Measurements from ENCODE around the gene CXCR4. TPM values are rescaled to one million over a fixed set of nuclear protein-coding genes. Genes with fewer than 3 reads are reported as not detected.
A peak's percentile ranks its signal among the peaks of the same experiment; 100 is the strongest.

CXCR4 gene
- total RNA-seq = 10 to 100 TPM; 56.4 to 57.7 TPM

DNA sequence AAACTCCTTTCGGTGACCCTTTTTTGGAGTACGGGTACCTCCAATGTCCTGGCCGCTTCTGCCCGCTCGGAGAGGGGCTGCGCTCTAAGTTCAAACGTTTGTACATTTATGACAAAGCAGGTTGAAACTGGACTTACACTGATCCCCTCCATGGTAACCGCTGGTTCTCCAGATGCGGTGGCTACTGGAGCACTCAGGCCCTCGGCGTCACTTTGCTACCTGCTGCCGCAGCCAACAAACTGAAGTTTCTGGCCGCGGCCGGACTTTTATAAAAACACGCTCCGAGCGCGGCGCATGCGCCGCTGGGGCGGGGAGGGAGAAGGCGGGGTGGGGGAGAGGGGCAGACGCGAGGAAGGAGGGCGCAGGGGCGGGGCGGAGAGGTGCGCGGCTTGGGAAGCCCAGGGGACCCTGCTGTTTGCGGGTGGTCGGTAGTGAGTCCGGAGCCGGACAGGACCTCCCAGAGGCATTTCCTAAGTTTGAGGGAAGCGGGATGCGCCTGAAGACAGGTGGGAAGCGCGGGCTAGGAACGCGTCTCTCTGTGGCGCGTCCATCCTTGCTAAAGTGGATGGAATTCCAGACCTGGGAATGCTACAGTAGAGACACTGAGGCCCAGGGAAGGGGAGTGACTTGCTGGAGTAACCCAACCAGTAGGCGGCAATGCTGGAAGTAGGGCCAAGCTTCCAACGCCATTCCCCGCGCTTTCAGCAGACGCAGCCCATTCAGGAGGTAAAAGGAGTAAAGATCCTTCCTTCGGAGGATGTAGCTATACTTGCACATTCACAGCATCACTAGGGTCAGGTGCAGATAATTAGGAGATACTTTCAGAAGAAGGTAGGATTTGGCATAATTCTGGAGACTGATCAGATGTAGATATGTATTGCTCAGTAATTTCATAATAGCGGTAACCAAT lies at the start of gene CXCR4:
CXCR4 (minus strand) TSS at position 241 of the 910 bp plus-strand sequence; CDS start at position 152, 89 bp downstream.
- peaks cover 28% of the 10 kb centered on the region for H3K36me3 Mint-ChIP-seq
- peak within 1 kb of the TSS; percentile 94 for H3K4me3 Mint-ChIP-seq
- peak within 1 kb of the TSS; percentile 93 for H3K27ac Mint-ChIP-seq
- H3K4me1 Mint-ChIP-seq = peaks cover 61% of the 10 kb centered on the region
- DNase-seq = peak; percentile 79
- peaks cover 2% of the 10 kb centered on the region for H3K9me3 Mint-ChIP-seq
- no peaks in the 10 kb centered on the region for H3K27me3 Mint-ChIP-seq

DNA sequence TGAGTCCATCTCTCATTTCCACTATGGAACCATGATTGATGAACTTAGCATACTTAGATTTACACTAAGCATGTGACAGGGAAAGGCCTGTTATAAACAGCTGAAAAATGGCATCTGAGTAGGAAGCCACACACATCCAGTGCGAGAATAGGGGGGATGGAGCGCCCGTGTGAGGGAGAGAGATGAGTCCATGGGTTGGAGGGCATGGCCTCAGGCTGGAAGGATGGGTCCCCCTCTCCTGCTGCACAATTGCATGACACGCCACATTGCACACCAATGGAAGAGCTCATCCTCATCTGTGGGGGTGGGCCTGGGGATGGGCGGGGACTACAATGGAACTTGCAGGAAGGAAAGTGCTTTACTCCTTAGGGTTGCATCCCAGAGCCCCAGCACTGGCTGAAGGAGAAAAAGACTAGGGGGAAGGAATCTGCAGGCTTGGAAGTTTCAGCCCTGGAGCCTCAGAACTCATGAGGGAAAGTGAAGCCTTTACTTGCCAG lies 46.4 kb upstream of the CXCR4 start:
- Mint-ChIP-seq H3K4me3 (no peak overlapping the region), H3K36me3 (no peaks in the 10 kb centered on the region), H3K27me3 (no peaks in the 10 kb centered on the region), H3K27ac (no peak overlapping the region), H3K9me3 (no peaks in the 10 kb centered on the region), H3K4me1 (peaks cover 4% of the 10 kb centered on the region)
- no peak for DNase-seq

DNA sequence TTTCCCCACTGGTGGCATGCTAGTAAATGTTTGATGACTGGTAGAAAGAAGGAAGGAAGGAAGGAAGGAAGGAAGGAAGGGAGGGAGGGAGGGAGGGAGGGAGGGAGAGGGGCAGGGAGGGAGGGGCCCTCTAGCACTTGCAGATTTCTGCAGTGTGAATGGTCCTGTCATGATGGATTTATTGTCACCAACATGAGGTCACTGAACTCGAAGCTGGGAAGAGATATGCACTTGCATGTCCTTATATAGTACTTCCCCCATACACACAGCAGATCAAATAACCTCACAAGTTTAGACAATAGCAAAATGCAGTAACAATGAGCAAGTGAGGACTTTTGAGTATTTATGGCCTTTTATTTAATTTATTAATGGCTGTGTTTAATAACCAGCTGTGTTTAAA lies 44.5 kb upstream of the CXCR4 start:
- no peak for DNase-seq
- Mint-ChIP-seq H3K27ac (no peak overlapping the region), H3K4me3 (no peak overlapping the region), H3K4me1 (peaks cover 4% of the 10 kb centered on the region), H3K9me3 (no peaks in the 10 kb centered on the region), H3K36me3 (no peaks in the 10 kb centered on the region), H3K27me3 (no peaks in the 10 kb centered on the region)

DNA sequence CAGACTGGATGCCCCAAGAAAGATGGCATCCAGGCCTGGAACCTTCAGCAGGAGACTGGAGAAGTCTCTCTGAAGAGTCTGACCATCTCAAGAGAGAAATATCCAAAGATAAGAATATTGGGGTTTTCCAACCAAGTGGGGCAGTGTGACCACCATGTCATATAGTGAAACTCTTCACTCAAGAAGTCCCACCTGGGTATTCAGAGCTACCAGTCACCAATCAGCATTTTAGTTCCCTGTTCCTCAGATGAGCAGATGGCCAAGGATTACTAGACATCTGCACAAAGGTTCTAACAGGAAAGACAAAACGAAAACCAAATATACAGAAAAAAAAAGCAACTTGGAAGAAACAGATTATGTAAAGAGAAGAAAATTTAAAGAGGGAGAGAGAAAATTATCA lies 38.5 kb upstream of the CXCR4 start:
- no peaks in the 10 kb centered on the region for H3K9me3 Mint-ChIP-seq
- no peaks in the 10 kb centered on the region for H3K27me3 Mint-ChIP-seq
- no peak overlapping the region for H3K27ac Mint-ChIP-seq
- no peak overlapping the region for H3K4me3 Mint-ChIP-seq
- H3K36me3 Mint-ChIP-seq = peaks cover 1% of the 10 kb centered on the region
- no peak for DNase-seq
- H3K4me1 Mint-ChIP-seq = peaks cover 9% of the 10 kb centered on the region

DNA sequence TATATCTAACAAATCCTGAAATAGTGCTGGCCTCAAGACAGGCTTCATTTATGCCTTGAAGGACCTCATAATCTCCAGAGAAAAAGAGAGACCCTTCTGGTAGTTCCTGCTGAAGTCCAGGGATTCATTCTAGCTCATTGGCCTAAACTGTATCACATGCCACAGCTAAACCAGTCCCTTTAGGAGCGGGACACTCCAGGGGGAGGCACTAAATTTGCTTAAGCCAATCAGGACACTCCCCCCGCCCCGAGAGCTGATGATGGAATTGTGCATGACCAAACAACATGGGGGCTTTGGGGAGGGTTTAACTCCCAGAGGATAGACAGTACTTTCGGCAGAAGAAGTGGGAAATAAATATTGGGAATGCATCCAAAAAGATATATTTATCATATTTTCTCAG lies 36.4 kb upstream of the CXCR4 start:
- H3K4me3 Mint-ChIP-seq = no peak overlapping the region
- H3K27ac Mint-ChIP-seq = no peak overlapping the region
- peaks cover 16% of the 10 kb centered on the region for H3K4me1 Mint-ChIP-seq
- DNase-seq = no peak
- no peaks in the 10 kb centered on the region for H3K9me3 Mint-ChIP-seq
- H3K36me3 Mint-ChIP-seq = peaks cover 1% of the 10 kb centered on the region
- no peaks in the 10 kb centered on the region for H3K27me3 Mint-ChIP-seq

DNA sequence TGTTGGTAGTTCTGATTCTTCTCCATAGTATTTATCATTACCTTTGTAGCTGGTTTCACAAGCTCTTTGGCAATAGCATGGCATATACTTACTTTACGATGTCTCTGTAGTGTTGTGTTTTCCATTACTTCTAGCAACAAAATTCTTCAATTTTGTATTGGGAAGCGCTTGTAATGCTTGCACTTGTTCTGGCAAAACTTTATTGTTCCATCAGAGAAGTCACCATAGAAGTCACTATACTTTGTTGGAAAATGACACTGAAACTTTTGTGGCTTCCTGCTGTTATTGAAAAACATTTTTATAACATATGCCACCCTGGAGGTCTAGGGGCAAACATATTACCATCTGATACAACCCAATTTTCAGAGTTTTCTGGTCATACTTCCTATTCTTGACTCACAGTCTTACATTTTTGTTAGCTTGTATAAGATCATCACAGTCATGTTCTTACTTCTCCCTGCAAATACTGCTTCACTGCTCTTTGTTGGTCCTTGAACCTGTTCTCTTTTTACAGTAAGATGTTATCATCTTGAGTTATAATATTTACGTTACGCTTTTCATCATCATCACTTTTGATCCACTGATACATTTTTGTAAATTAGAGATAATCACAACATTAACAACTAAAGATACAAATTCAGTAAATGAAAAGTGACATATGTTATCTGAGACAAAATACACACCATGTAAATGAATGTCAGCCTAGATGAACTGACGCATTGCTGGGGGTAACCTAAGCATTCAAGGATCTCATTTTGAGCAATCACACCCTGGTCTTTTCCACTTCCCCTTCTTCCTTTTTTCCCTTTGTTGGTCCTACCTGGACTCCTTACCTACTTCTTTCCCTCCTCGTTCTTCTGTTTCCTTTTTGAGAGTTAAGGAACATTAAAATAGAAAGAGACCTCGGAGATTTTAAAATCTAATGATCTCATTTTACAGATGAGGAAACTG lies 33.3 kb upstream of the CXCR4 start:
- Mint-ChIP-seq H3K27ac (no peak overlapping the region), H3K27me3 (no peaks in the 10 kb centered on the region), H3K4me1 (peaks cover 22% of the 10 kb centered on the region), H3K9me3 (no peaks in the 10 kb centered on the region), H3K36me3 (peaks cover 1% of the 10 kb centered on the region), H3K4me3 (no peak overlapping the region)
- no peak for DNase-seq

DNA sequence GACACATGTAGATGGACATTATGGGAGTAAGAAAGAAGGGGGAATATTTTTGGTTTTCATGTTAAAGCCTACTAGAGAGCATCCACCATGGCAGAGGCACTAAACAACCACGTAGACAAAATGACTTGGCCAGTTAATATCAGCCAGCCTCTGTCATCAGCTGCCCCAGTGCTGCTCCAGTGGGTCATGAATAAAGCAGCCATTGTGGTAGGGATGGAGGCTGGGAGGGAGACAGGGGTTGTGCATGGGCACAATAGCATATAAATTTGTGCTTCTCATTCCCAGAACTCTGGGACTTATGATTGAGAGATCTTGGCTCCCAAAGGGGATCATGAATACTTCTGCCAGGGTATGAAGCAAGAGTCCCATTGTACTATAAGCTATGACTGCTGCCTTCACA lies 31.1 kb upstream of the CXCR4 start:
- no peak overlapping the region for H3K4me3 Mint-ChIP-seq
- H3K4me1 Mint-ChIP-seq = peaks cover 28% of the 10 kb centered on the region
- no peak for DNase-seq
- H3K27ac Mint-ChIP-seq = no peak overlapping the region
- H3K27me3 Mint-ChIP-seq = no peaks in the 10 kb centered on the region
- peaks cover 1% of the 10 kb centered on the region for H3K36me3 Mint-ChIP-seq
- H3K9me3 Mint-ChIP-seq = no peaks in the 10 kb centered on the region

DNA sequence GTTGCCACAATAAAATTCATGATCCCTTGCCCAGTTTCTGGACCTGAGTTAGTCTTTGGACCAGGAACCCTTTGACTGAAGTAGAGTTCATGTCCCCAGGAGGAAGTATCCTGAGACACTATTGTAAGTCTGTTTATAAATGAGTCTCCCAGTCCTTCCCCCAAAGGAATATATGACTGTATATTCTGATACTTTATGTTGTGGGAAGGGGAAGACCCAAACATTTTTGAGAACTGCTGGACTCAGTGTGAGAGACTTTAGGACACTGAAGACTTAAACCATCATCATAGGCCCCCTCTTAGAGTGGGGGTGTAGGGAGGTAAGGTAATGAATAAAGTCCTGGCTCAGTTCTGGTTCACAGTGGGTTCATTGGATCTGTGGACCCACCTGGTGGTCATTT lies 28.6 kb upstream of the CXCR4 start:
- Mint-ChIP-seq H3K4me3 (no peak overlapping the region), H3K36me3 (no peaks in the 10 kb centered on the region), H3K27me3 (no peaks in the 10 kb centered on the region), H3K4me1 (peaks cover 28% of the 10 kb centered on the region), H3K9me3 (no peaks in the 10 kb centered on the region), H3K27ac (no peak overlapping the region)
- DNase-seq = no peak

DNA sequence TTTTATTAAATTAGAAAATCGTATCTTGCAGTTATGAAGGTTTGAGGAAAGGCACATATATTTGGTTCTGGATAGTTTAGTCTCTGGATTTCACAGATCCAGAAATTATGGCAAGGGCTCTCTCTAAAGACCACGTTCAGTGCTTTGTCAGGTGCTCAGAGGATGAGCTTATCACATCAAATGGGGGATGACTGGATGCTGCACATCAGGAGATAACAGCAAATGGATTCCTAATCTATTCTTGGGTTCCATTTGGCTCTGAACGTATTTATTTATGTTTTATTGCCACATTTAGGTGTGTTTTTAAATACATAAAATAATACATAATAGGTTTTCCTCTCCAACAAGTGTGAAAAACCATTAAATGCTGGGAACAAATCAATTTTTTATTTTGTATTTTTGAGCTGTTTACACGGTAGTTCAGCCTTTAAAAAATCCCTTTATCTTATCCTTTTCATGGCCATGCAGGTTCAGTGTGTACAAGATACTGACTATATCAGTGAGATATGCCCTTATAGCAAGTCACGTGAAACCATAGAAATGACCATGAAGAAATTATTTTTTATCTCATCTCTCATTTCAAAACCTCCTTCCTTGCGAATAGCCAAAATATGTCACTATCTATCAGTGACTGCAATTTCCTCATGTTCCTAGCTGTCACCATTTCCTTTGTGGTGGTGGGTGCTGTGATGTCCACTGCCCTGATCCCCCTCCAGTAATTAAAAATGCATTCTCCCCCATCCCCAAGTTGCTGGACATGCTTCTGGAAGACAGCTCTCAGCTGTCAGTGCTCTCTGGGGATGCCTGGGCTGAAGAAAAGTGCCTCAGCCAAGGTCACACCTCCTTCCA lies 25.9 kb upstream of the CXCR4 start:
- H3K27me3 Mint-ChIP-seq = no peaks in the 10 kb centered on the region
- no peaks in the 10 kb centered on the region for H3K9me3 Mint-ChIP-seq
- no peak overlapping the region for H3K4me3 Mint-ChIP-seq
- no peak for DNase-seq
- H3K27ac Mint-ChIP-seq = no peak overlapping the region
- peaks cover 43% of the 10 kb centered on the region for H3K4me1 Mint-ChIP-seq
- no peaks in the 10 kb centered on the region for H3K36me3 Mint-ChIP-seq

DNA sequence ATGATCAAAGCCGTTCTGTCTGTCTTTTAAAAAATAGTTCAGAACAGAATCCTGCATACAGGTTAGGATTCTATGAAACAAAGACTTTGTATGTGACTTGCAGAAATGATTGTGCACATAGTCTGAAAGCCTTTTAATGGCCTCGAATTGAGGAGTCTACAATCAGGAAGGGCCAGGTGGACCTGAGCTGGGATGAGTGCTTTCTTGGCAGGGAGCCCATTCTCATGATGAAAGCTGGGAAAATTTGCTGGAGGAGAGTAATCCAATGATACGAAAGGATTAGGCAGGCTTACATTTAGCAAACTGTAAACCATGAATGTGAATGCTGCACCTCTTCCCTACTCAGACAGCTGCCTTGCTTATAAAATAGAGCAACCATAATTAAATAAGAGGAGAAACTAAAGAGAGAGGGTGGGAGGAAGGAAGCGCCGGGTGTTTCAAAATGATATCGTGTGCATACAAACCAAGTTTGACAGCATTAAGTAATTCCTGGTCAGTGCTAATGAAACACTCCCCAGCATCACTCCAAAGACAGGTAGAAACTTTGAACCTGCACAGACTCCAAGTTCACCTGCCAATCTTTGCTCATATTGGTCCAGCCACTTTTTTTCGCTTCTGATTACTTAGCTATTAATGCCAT lies 23.7 kb upstream of the CXCR4 start:
- Mint-ChIP-seq H3K36me3 (peaks cover 4% of the 10 kb centered on the region), H3K27ac (no peak overlapping the region), H3K9me3 (peaks cover 2% of the 10 kb centered on the region), H3K4me3 (no peak overlapping the region), H3K4me1 (peaks cover 60% of the 10 kb centered on the region), H3K27me3 (peaks cover 13% of the 10 kb centered on the region)
- DNase-seq = no peak

DNA sequence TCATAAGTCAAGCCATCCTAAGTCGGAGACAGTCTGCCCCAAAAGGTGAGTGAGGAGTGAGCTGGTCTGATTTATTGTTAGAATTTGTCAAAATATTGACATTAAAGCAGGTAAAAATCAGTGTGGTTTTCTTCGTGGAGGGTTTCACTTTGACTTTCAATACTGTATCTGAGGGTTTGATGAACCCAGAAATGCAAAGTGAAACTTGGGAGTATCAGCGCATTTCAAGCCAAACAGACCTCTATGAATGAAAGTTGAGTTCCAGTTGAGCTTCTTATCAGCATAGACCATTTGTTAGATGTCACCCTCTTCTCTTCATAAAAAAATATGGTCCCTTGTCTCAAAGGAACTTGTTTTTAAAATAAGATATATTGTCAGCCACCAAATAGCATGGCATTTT lies 21.7 kb upstream of the CXCR4 start:
- Mint-ChIP-seq H3K9me3 (peaks cover 2% of the 10 kb centered on the region), H3K27ac (peak overlapping the region; percentile 26), H3K27me3 (peaks cover 21% of the 10 kb centered on the region), H3K4me1 (peaks cover 78% of the 10 kb centered on the region), H3K4me3 (no peak overlapping the region), H3K36me3 (peaks cover 4% of the 10 kb centered on the region)
- DNase-seq = no peak

DNA sequence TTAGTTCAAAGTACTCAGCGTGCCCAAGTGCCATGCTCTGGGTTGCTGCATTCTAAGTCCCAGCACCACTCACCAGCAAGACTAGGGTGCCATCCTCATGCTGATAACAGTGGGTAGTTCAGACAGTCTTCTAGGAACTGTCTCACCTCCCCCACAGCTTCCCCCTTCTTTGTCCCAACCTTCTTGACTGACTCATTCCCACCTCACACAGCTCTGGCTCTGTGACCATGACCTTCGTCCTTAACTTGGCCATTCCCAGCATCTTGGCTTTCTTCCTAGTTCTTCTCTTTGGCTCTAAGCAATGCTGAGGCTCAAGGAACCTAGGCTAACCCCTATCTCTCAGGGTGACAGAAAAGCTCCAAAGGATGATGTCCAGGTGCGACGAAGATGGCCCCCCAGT lies 20.0 kb upstream of the CXCR4 start:
- DNase-seq = no peak
- peak overlapping the region; percentile 42 for H3K27ac Mint-ChIP-seq
- H3K27me3 Mint-ChIP-seq = peaks cover 21% of the 10 kb centered on the region
- H3K4me3 Mint-ChIP-seq = no peak overlapping the region
- H3K36me3 Mint-ChIP-seq = peaks cover 4% of the 10 kb centered on the region
- peaks cover 87% of the 10 kb centered on the region for H3K4me1 Mint-ChIP-seq
- H3K9me3 Mint-ChIP-seq = peaks cover 2% of the 10 kb centered on the region

DNA sequence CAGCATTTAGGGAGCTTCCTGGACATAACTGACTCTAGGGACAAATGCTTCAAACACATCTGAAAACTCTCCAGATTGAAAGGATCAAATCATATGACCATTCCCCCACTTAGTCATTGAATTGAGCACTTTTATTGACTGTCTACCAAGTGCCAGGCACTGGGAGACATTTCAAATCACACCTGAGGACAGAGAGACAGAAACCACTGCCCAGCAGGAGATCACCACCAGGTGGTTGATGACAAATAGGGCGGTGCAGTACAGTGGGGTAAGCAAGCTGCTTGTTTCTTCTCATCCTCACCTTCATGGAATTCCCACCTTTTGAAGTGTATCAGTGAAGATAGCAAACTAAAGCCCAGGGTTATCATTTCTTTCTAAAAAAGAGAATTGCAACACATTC lies 19.0 kb upstream of the CXCR4 start:
- Mint-ChIP-seq H3K4me3 (no peak overlapping the region), H3K4me1 (peaks cover 92% of the 10 kb centered on the region), H3K36me3 (peaks cover 4% of the 10 kb centered on the region), H3K27me3 (peaks cover 21% of the 10 kb centered on the region), H3K9me3 (peaks cover 2% of the 10 kb centered on the region), H3K27ac (peak overlapping the region; percentile 45)
- no peak for DNase-seq

Measured in activated naive CD8-positive, alpha-beta T cell treated with anti-CD3 and anti-CD28 coated beads for 36 hours (primary cell).